ENCODE measurements around the gene FNBP1L. TPM values are rescaled to one million over a fixed set of nuclear protein-coding genes. Genes with fewer than 3 reads are reported as not detected.

FNBP1L gene
- total and polyA plus RNA-seq, 9 of the 15 experiments (the other 6 are each of a cell fraction or from before 2014, with no cell fraction given) = 1.4 to 6.9 (median 5.9) TPM

GRCh38 chr1:93447481-93448291 is at the start of gene FNBP1L (continued):
- TF ChIP-seq PRDM10 (IDR thresholded peaks at IDR 0.05; ENCODE audit: partially characterized antibody) = no peak
- no peak for TF ChIP-seq KLF1 (tag; IDR thresholded peaks at IDR 0.05)
- TF ChIP-seq CHCHD3 (CRISPR knock-in tag; IDR thresholded peaks at IDR 0.05) = no peak
- TF ChIP-seq ZNF407 (IDR thresholded peaks at IDR 0.05; ENCODE audit: low read depth) = no peak
- no peak for TF ChIP-seq THRAP3 (IDR thresholded peaks at IDR 0.05; ENCODE audit: borderline replicate concordance)
- no peak for TF ChIP-seq CHAMP1 (IDR thresholded peaks at IDR 0.05)
- TF ChIP-seq NR2C2 (CRISPR knock-in tag; IDR thresholded peaks at IDR 0.05) = no peak
- TF ChIP-seq NR2C2 (tag; IDR thresholded peaks at IDR 0.05) = no peak
- TF ChIP-seq HEY1 (CRISPR knock-in tag; IDR thresholded peaks at IDR 0.05; ENCODE audit: borderline replicate concordance) = no peak
- no peak for TF ChIP-seq CCAR2 (IDR thresholded peaks at IDR 0.05; ENCODE audit: low read depth, low read length)
- no peak for TF ChIP-seq HES1 (IDR thresholded peaks at IDR 0.05; ENCODE audit: low read depth)
